MM.1S (cell line): Measurements from ENCODE around the gene ANKRD45.
"Not testable (repeated sequence)": the region's sequence is repeated elsewhere in the genome, so short reads cannot be mapped to it uniquely, and the experiment has no call there.

ENCODE experiments used
- DNase-seq: peaks from one replicate; pipeline ENCODE4 v3.0.0-alpha.2; 2015
- H2AFZ ChIP-seq: fragments of 300-600 bp; sonication (generic); 2 replicates; pipeline ENCODE4 v1.6.0; 2016; ENCODE audit warnings: antibody characterized with exemption, low read length
- H3F3A ChIP-seq: fragments of 300-600 bp; sonication (generic); 2 replicates; pipeline ENCODE4 v1.6.1; 2016; ENCODE audit warnings: mild to moderate bottlenecking, antibody characterized with exemption, low read length, moderate library complexity, mixed read lengths; ENCODE audit not compliant: insufficient read depth
- H3K27ac ChIP-seq: fragments of 300-600 bp; sonication (generic); 2 replicates; pipeline ENCODE4 v1.5.1; 2016; ENCODE audit warnings: mild to moderate bottlenecking, low read length
- H3K27me3 ChIP-seq: fragments of 300-600 bp; sonication (generic); replicated peaks from 2 replicates; pipeline ENCODE4 v1.6.0; 2016; ENCODE audit warnings: low read length; ENCODE audit not compliant: insufficient read depth
- H3K36me3 ChIP-seq: fragments of 300-600 bp; sonication (generic); replicated peaks from 2 replicates; pipeline ENCODE4 v1.6.1; 2016; ENCODE audit warnings: mild to moderate bottlenecking, low read length, mixed read lengths; ENCODE audit not compliant: insufficient read depth
- H3K4me1 ChIP-seq: fragments of 300-600 bp; sonication (generic); 2 replicates; pipeline ENCODE4 v1.6.1; 2016; ENCODE audit warnings: low read length, mixed read lengths
- H3K4me2 ChIP-seq: fragments of 300-600 bp; sonication (generic); 2 replicates; pipeline ENCODE4 v1.6.0; 2016; ENCODE audit warnings: low read depth, low read length
- H3K4me3 ChIP-seq: fragments of 300-600 bp; sonication (generic); 2 replicates; pipeline ENCODE4 v1.5.1; 2016; ENCODE audit warnings: low read length, mixed read lengths
- H3K79me2 ChIP-seq: fragments of 300-600 bp; sonication (generic); 2 replicates; pipeline ENCODE4 v1.6.1; 2016; ENCODE audit warnings: mixed run types, low read length, mixed read lengths
- H3K9ac ChIP-seq: fragments of 300-600 bp; sonication (generic); 2 replicates; pipeline ENCODE4 v1.6.1; 2016; ENCODE audit warnings: low read length, mixed read lengths
- H3K9me2 ChIP-seq: fragments of 300-600 bp; sonication (generic); replicated peaks from 2 replicates; pipeline ENCODE4 v1.6.1; 2016; ENCODE audit warnings: mild to moderate bottlenecking, low read length, mixed read lengths; ENCODE audit not compliant: insufficient read depth
- H3K9me3 ChIP-seq: fragments of 300-600 bp; sonication (generic); replicated peaks from 2 replicates; pipeline ENCODE4 v1.6.1; 2016; ENCODE audit warnings: mild to moderate bottlenecking, low read length, mixed read lengths; ENCODE audit not compliant: insufficient read depth
- H4K20me1 ChIP-seq: fragments of 300-600 bp; sonication (generic); 2 replicates; pipeline ENCODE4 v1.6.1; 2016; ENCODE audit warnings: mild to moderate bottlenecking, low read length, moderate library complexity, mixed read lengths; ENCODE audit not compliant: insufficient read depth
- CTCF ChIP-seq: fragments of 300-600 bp; sonication (generic); IDR thresholded peaks from 2 replicates; pipeline ENCODE4 v1.5.1; 2016; ENCODE audit warnings: antibody characterized with exemption, low read length, mixed read lengths
- EZH2 ChIP-seq: fragments of 300-600 bp; sonication (generic); optimal IDR thresholded peaks from 2 replicates; pipeline ENCODE3; 2017; ENCODE audit warnings: low read depth, mild to moderate bottlenecking, antibody characterized with exemption, low read length, mixed read lengths
- EZH2phosphoT487 ChIP-seq: fragments of 300-600 bp; sonication (generic); IDR thresholded peaks from 2 replicates; pipeline ENCODE4 v1.6.1; 2018; ENCODE audit warnings: antibody characterized with exemption, low read length

Gene ANKRD45

GRCh38 chr1:173638043-173639021, 31.3 kb downstream of the ANKRD45 start:
- Histone ChIP-seq H3K4me1 (no peaks in the 10 kb centered on the region), H3K9ac (no peak overlapping the region), H3K79me2 (no peaks in the 10 kb centered on the region), H3K9me2 (no peaks in the 10 kb centered on the region), H3K27me3 (no peaks in the 10 kb centered on the region), H3K27ac (no peak overlapping the region), H4K20me1 (no peaks in the 10 kb centered on the region), H3K4me3 (no peak overlapping the region), H3F3A (no peaks in the 10 kb centered on the region), H2AFZ (no peak overlapping the region), H3K9me3 (no peaks in the 10 kb centered on the region), H3K36me3 (no peaks in the 10 kb centered on the region), H3K4me2 (no peak overlapping the region)
- DNase-seq = no peak
- no peak for TF ChIP-seq EZH2phosphoT487
- no peak for TF ChIP-seq EZH2
- TF ChIP-seq CTCF = no peak

GRCh38 chr1:173637236-173638042, 32.2 kb downstream of the ANKRD45 start:
- H2AFZ ChIP-seq = not testable (repeated sequence)

GRCh38 chr1:173635116-173635515, 34.5 kb downstream of the ANKRD45 start, which contains the start of gene TEX50:
TEX50 (plus strand) TSS chr1:173635338; CDS start chr1:173635522, 184 bp downstream.
- no peak within 1 kb of the TSS for H3K4me2 ChIP-seq
- no peaks in the 10 kb centered on the region for H4K20me1 ChIP-seq
- H3K4me3 ChIP-seq = no peak within 1 kb of the TSS
- no peaks in the 10 kb centered on the region for H3K36me3 ChIP-seq
- DNase-seq = no peak
- no peak within 1 kb of the TSS for H3K27ac ChIP-seq
- no peaks in the 10 kb centered on the region for H3K79me2 ChIP-seq
- no peak within 1 kb of the TSS for H2AFZ ChIP-seq
- no peaks in the 10 kb centered on the region for H3K27me3 ChIP-seq
- TF ChIP-seq EZH2 (no peak), CTCF (no peak), EZH2phosphoT487 (no peak)
- H3K9ac ChIP-seq = no peak within 1 kb of the TSS
- no peaks in the 10 kb centered on the region for H3F3A ChIP-seq
- no peaks in the 10 kb centered on the region for H3K9me2 ChIP-seq
- no peaks in the 10 kb centered on the region for H3K4me1 ChIP-seq
- no peaks in the 10 kb centered on the region for H3K9me3 ChIP-seq

More at GRCh38 chr1:173637236-173638042, 32.2 kb downstream of the ANKRD45 start:
- DNase-seq, H3K9me3 ChIP-seq, H3K27ac ChIP-seq, H3K9ac ChIP-seq, H3K36me3 ChIP-seq, H3K4me3 ChIP-seq, H3K4me2 ChIP-seq, H3K27me3 ChIP-seq, H3K9me2 ChIP-seq, H3K79me2 ChIP-seq, H3K4me1 ChIP-seq, H4K20me1 ChIP-seq, H3F3A ChIP-seq: not testable (repeated sequence)
